NCI-H2227 (cell line): Measurements from ENCODE around the gene KCNS1.

Source experiments
- DNase-seq: peaks from one replicate; lab custom pipeline; 2025; ENCODE audit not compliant: unreplicated experiment; lab: John Stamatoyannopoulos, UW

The KCNS1 gene

DNA sequence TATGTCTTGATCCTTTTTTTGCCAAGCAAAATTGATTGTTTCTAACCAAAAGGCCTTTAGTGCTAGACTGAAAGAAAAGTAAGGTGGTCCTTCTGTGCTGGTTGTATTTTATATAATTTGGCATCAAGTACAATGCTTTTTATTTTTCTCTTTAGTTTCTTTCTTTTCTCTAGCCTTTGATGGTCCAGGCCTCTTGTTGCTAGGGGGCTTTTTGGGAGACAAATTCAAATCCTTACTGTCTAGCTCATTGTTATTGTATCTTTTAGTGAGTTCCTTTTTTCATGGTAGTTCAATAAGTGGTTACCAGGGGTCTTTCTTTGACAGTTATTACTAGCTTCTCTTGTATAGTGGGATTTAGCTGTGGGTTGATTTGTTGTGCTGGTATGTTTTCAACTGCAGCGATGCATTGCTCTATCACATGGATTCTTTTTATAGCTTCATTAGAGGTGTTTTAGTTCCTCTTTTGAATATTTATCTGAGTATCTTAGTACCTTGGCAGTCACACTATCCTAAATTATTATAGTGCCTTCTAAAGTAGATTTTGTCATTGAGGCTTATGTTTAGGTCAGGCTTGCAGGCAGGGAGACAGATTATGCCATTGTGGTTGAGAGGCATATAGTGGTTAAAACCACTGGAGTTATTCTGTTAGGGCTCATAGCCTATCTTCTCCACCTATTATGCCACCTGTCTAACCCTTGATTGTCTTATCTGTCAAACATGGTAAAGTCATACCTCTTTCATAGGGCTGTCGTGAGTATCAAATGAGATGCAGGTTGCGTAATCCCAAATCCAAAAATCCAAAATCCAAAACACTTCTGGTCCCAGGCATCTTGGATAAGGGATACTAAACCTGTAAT lies 49.5 kb downstream of the KCNS1 start:
- no peak for DNase-seq

DNA sequence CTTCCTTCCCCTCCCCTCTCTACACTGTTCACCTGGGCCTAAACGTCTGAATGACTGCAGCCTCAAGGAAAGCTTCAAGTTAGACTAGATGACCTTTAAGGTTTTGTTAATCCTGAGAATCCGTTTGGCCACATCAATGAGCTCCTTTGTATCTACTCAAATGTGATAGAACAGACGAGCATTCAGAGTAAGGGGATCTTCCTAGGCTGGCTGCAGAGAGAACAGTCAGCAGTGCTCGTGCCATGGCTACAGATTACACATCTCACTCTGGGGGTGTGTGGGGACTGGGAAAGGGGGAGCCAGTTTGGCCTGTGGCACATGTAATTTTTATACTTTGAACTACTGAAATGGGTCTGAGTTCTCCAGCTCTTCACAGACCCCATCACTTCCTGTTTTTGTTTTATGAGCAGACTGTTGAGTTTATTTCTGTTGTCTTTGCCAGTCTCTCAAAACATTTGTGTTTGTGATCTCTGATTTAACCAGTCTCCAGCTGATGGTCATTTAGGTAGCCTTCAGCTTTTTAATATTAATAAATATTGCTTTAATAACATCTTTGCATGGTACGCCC lies 50.9 kb downstream of the KCNS1 start:
- DNase-seq = no peak

DNA sequence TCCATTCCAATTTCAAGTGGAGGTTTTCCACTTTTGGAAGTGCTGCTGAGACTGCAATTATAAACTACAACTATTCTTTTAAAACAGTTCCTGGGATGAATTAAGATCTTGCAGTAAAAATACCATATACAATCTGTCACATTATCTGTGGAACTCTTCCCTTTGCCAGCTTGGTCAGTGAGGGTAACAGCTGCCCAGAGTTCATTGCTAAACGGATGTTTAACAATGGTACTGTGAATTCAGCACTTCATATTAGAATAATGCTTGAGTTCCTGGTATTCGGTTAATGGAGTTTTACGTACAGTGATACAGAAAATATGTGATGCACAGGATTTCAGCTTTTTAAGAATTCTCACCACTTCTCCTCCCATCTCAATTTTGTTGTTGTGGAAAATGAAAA lies 51.5 kb downstream of the KCNS1 start:
- no peak for DNase-seq

DNA sequence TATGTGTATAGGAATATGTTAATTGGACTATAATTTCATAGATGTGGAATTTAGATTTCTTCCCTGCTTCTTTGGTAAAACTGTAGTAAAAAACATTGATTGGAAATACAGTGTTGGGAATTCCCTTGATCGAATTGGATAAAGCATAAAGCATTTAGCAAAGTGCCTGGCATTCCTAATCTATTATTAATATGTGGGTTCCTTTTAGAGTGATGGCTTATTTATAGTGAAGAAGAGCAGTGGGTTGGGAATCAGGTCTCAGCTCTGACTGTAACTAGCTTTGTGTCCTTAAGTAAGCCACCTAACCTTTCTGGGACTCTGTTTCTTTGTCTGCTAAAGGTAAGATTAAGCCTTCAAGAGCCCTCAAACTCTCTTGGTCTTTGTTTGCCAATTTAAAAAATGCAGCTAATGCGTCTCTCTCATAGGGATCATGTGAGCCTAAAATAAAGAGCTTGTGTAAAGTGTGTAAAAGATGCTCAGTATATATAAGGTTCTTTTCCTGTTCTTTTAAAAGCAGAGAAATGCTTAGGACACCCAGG lies 53.3 kb downstream of the KCNS1 start:
- no peak for DNase-seq

DNA sequence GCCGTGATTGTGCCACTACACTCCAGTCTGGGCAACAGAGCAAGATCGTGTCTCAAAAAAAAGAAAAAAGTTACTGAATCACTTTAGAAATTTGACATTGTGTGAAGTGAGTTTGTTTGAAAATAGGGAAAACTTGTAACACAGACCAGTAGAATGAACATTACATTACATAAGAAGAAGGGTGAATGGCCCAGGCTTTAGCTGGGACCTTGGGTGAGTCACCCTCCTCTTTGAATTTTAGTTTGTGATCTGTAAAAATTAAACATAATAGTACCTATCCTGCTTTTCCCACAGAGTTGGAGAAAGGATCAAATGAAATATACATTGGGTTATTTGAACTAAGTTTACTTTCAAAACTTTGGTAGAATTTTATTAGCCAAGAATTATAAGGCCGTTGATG lies 56.3 kb downstream of the KCNS1 start:
- no peak for DNase-seq

DNA sequence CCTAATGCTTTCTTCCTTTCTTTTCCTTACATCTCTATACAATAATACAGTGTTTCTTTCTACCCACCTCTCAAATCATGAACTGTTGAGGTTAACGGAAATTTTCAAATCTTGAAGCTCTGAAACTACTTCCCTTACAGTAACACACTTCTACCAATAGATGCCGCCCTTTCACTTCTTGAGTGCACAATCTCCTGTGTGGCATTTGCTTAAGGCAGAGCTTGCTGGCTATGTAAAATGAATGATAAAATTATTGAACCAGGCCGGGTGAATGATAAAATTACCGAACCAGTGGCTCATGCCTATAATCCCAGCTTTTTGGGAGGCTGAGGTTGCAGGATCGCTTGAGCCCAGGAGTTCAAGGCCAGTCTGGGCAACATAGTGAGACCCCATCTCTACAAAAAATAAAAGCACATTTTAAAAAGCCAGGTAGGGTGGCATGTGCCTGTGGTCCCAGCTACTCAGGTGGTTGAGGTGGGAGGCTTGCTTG lies 56.8 kb downstream of the KCNS1 start:
- DNase-seq = peak; percentile 87

DNA sequence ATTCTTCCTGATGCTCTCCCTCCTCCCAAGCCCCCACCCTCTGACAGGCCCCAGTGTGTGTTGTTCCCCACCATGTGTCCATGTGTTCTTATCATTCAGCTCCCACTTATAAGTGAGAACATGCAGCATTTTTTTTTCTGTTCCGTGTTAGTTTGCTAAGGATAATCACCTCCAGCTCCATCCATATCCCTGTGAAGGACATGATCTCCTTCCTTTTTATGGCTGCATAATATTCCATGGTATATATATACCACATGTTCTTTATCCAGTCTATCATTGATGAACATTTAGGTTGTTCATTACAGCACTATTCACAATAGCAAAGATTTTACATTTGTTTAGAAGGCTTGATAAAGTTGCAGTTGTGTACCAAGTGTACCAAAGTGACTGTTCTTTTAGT lies 57.9 kb downstream of the KCNS1 start:
- no peak for DNase-seq
